ENCODE data around the gene CD79A. TPM values are rescaled to one million over a fixed set of nuclear protein-coding genes. Genes with fewer than 3 reads are reported as not detected.
"Not testable (repeated sequence)": the region's sequence is repeated elsewhere in the genome, so short reads cannot be mapped to it uniquely, and the experiment has no call there.

Gene CD79A
- total RNA-seq, 1 donor from 2014 or later = 2.6 TPM

DNA sequence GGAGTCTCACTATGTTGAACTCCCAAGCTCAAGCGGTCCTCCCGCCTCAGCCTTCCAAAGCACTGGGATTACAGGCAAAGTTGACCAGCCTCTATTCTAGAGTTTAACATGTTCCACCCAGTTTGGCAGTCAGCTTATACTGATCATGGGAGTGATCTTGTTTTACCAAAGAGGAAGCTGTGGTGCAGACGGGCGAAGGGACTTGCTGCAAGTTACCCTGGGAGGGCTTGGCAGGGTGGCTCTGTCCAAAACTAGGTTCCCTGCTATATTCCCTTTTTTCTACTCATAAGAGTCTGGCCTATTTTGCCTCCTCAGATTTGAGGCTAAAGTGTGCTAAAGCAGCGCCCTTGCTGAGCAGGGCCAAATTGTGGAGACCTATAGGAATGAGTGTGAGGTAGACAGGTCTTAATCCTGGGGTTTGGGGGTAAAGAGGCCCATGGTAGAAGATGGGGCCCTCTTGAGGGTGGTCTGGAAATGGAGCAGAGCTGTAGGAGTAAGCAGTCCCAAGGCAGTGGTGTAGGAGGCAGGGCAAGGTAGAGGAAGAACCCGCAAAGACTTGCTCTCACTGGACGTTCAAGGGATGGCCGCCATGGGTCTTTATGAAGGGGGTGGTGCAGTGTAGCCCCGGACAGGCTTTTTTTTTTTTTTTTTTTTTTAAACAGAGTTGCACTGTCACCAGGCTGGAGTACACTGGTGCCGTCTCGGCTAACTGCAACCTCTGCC is 13.7 kb upstream of the CD79A start:
- no peak for ATAC-seq

DNA sequence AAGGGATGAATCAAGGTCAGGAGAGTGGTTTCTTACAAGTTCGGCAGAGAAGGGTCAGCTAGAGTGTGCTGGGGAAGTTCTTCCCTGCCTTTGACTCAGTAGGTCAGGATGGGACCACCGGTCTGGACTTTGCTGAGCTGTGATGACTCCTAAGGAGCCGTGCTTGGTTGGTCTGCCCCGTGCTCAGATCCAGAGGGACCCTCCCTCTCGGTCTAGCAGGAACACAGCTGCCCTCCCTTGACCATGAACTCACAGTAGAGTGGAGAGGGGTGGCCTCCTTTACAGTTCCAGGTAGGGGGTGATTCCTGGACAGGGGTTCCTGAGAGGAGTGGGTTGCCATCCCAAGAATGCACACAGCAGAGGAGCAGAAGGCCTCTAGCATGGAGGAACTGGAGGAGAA is 12.7 kb upstream of the CD79A start:
- ATAC-seq = no peak

DNA sequence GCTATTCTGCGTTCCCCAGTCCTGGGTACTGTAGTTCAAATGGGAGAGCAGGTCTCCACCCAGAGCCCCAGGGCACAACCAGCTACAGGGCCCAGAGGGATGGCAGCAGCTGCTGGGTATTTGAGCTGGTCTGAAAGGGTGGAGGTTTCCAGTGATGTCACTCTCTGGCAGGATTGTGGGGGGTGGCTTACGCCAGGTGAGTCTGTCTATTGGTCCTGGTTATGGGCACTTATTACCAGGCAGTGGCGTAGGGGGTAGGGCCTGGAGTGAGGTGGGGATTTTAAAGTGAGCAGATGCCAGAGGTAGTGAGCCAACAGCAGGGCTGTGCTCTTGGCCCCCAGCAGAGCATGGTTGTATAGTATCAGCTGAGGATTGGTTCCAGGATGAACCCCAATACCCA is 10.8 kb upstream of the CD79A start:
- ATAC-seq = no peak

DNA sequence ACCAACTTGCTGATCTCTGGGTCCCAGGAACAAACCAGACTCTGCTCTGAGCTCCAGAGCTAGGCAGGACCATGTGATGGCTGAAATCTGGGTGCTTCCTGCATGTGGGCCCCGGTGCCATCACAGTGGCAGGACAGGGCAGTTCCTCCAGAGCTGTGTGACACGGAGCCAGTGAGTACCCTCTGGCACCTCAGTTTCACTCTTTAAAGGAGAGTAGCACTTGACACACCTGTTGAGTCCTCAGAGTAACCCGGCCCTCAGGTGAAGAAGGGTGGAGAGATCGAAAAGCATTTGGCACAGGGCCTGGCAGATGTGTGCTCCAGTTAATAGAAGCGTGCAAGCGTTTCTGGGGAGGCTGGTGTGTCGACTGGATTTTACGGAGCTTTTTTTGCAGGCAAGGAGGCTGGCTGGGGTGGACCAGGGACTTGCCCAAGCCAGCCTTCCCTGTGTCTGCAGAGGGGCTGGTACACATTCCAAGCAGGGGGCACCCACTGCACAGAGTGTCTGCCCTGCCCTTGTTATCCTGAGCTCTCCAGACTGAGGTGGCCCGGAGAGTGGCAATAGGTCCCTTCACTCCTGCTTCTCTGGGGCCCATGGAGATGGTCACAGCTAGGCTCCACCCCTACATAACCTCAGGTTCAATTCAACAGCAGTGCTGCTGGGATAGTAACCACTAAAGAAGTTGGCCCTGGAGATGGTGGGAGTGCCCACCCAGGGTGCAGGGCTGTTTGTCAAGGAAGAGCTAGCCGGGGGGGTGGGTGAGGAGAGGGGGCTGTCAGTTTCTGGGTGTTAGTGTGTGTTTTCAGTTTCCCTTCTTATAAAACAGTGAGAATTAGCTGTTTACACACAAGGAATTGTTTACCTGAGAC is 8.7 kb upstream of the CD79A start:
- ATAC-seq = peak; percentile 19

DNA sequence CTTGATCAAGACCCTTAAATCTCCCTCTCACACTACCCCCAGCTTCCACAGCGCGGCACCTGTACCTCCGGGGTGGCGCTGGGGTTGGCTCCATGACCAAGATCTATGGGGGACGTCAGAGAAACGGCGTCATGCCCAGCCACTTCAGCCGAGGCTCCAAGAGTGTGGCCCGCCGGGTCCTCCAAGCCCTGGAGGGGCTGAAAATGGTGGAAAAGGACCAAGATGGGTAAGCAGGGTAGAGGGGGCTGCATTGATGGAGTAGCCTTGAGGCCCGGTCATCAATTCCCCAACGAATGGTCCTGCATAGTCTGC is 8.1 kb upstream of the CD79A start:
- ATAC-seq = no peak

DNA sequence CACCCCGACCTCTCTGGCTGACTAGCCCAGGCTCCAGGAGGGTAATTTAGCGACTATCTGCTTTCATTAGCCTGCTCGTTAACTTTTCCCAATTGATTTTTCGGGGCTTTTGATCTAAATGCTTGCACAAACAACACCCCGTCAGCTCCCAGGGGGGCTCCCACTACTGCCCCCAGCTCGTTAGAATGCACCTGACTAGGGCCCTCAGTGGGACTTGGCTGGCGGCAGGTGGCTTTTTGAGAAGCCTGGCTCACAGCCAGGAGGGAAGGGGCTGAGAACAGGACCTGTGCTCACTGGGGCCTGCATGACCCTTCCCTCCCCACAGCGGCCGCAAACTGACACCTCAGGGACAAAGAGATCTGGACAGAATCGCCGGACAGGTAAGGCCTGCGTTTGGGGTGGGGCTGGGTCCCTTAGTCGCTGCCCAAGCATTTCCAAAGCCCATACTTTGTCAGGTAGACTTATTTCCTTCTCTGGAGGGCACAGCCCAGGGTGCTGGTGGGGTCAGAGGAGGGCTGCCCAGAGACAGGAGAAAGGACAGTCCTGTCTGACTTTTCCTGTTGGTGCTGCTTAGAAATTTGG is 7.6 kb upstream of the CD79A start:
- ATAC-seq = no peak

DNA sequence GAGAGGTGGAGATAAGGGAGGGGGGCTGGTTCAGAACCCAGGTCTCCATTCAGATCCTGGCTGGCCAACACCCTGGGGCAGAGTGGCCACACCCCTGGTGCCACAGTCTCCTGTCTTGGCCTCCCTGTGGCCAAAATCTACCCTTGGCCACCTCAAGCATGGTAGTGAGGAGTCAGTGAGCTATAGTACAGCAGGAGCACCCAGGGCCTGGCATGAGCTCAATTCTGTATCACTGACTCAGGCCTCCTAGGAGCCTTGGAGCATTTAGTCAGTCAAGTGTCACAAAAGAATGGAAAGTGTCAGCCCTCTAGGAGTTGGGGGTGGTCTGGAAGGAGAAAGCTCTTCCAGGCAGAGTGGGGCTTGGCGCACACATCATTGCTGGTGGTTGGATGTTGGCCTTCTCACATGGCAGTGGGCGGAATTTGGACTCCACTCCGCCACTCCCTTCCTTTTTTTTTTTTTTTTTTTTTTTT is 6.6 kb upstream of the CD79A start:
- peak; percentile 4 for ATAC-seq

DNA sequence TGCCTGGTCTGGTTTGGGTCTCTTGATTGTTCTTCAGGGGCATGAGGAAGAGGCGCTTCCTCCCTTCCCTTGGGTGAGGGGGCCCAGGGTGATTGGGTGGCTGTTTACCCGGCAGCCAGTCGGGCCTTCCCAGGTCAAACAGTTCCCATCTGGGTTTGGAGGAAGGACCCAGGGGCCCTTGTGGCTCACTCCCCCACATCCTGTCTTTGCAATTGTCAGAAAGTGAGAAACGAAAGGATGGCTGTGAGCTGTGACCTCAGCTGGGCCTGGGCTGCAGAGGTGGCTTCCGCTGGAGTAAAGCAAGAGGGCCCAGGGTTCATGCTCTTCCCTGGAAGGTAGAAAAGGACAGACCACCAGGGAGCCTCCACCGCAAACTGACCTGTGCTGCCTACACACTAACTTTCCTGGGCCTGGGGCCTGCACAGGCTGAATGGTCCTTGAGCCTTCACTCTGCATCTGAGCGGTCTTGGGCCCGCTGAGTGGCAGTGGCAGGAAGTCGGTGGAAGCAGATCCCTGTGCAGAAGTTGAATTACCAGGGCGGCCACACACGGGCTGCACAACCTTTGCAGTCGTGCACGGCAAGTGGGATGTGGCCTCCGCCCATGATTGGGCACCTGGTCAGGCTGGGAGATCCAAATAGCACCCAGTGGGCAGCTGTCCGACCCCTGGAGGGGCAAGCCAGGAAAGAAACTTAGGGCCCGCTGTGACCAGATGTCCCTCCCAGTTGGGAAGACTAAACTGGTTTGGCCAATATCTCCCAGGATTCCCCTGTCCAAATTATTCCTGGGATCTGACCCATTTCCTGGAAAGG is 5.3 kb upstream of the CD79A start:
- ATAC-seq = peak; percentile 12

DNA sequence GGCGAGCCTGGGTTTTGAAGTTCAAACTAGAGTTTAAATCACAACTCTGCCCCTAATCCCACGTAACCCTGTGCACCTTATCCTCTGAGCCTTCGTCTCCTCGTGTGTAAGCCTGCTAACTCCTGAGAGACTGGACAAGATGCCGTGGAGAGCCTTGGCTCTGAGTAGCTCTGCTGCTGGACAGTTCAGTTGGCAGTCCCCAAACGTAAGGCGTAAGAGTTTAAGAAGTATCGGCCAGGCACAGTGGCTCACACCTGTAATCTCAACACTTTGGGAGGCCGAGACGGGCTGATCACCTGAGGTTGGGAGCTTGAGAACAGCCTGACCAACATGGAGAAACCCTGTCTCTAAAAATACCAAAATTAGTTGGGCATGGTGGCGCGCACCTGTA is 4.7 kb upstream of the CD79A start:
- no peak for ATAC-seq

DNA sequence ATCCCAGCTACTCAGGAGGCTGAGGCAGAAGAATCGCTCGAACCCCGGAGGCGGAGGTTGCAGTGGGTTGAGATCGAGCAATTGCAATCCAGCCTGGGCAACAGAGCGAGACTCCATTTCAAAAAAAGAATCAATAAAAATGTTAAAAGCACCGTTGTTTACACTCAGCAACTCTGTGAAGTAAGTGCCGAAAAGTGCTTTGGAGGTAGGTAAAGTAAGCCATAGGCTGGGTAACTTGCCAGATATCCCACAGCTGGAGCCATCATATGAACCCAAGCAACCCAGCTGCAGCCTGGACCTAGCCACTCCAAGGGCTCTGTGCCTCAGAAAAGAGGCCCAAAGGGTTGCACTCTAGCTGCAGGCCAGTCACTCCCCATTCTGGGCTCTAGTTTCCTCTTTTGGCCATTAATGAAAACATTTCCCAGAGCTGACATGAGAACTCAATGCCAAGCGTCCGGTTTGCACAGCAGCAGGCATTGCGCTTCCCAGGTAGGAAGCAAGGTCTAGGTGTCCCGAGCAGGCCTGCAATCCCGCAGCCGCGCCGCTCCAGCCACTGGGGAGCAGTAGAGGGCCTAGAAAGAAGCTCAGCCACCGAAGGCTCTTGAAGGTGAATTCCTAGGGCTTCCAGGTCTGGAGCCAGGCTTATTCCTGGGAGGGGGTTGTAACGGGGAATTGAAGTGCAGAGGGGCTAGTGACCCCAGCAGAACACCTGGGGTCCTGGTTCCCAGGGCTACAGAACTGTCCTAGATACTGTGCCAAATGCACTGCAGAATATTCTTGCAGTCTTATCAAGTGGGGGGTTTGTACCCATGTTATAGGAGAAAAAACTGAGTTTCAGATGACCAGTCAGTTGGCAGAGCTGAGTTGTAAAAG is 4.1 kb upstream of the CD79A start:
- ATAC-seq = peak; percentile 58

DNA sequence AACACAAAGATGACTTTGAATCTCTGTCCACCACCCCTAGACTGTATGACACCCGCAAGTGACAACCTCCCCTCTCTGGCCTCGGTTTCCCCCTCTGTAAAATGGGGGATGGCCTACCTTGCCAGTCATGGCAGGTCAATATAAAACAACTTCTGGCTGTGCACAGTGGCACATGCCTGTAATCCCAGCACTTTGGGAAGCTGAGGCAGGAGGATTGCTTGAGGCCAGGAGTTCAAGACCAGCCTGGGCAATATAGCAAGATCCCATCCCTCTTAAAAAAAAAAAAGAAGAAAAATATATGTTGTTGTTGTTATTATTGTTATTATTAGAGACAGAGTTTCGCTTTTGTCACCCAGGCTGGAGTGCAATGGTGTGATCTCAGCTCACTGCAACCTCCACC is 1.1 kb upstream of the CD79A start:
- not testable (repeated sequence) for ATAC-seq

DNA sequence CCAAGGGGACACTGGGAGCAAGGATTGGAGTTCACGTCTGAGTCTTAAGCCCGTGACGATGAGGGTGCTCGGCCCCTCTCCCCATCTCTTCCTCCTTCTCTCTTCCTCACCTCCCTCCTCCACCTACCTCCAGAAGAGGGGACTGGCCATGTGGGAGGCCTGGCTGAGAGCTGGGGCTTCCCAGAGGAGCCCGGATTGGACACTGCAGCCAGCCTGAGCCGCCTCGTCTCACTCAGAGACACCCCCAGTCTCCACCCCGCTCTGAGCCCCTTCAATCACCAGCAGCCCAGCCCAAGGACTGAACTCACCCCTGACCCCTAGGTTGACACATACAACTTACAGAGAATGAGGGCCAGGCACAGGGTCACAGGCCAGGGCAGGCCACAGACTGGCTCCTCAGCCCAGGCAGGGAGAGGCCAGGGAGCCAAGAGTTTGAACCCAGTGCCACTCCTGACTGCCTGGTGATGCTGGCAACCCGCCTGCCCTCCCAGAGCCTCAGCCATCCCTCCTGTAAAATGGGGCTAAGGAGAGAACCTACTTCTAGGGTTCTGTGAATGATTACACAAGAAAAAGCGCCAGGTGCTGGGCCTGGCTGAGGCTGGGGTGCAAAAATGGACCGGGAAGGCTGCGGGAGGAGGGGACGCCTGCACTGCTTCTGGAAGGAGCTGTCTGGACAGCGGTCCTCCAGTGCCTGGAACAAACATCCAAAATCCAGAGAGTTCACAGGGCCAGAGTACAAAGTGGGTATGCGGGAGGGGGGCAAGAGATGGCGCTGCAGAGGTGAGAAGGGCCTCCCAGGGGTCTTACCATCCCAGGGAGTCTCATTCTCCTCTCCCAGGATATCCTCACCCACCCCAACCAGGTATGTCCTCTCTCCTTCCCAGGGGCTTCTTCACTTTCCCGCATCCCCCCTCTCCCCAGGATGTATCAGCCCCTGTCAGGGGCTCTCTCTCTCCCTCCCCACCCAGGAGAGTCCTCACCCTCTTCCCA is 1.1 kb downstream of the CD79A start:
- no peak for ATAC-seq

DNA sequence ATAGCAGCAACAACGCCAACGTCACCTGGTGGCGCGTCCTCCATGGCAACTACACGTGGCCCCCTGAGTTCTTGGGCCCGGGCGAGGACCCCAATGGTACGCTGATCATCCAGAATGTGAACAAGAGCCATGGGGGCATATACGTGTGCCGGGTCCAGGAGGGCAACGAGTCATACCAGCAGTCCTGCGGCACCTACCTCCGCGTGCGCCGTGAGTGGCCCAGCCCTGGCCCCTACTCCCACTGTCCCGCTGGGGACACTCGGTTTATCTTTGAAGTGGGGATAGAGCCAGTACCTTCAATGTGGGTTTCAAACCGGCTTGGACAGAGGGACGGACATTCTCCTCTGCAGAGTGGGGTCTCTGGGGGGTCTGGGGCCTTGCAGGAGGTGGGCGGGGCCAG is 2.0 kb downstream of the CD79A start:
- ATAC-seq = no peak

DNA sequence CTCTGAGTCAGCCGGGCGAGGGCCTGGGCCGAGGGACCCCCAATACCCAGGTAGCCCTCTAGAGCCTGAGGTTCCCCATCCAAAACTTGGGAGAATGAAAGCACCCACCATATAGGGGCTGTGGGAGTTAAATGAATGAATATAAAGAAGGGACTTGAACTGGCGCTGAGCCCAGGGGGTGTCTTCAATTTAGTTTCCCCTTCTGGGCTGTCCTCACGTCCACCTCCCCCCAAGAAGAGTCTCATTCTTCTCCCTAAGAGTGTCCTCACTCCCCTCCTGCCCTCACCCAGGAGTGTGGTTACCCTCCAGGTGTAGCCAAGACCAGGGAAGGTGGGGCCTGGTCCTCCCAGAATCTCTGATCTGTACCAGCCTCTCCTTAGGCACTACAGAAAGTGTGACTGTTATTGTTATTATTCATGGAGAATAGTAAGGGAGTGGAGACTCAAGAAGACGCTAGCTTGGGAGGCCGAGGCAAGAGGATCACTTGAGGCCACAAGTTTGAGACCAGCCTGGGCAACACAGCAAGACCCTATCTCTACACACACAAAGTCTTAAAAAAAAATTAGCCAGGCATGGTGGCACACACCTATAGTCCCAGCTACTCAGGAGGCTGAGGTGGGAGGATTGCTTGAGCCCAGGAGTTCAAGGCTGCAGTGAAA is 2.7 kb downstream of the CD79A start:
- no peak for ATAC-seq

DNA sequence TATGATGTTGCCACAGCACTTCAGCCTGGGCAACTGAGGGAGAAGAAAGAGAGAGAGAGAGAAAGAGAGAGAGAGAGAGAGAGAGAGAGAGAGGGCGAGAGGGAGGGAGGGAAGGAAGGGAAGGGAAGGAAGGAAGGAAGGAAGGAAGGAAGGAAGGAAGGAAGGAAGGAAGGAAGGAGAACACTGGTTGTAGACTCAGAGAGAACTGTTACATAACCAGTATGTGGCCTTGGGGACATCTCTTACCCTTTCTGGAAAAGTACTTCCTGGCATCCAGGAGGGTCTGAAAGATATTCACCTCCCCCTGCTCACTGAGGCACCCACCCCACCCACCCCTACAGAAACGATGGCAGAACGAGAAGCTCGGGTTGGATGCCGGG is 3.2 kb downstream of the CD79A start:
- no peak for ATAC-seq

DNA sequence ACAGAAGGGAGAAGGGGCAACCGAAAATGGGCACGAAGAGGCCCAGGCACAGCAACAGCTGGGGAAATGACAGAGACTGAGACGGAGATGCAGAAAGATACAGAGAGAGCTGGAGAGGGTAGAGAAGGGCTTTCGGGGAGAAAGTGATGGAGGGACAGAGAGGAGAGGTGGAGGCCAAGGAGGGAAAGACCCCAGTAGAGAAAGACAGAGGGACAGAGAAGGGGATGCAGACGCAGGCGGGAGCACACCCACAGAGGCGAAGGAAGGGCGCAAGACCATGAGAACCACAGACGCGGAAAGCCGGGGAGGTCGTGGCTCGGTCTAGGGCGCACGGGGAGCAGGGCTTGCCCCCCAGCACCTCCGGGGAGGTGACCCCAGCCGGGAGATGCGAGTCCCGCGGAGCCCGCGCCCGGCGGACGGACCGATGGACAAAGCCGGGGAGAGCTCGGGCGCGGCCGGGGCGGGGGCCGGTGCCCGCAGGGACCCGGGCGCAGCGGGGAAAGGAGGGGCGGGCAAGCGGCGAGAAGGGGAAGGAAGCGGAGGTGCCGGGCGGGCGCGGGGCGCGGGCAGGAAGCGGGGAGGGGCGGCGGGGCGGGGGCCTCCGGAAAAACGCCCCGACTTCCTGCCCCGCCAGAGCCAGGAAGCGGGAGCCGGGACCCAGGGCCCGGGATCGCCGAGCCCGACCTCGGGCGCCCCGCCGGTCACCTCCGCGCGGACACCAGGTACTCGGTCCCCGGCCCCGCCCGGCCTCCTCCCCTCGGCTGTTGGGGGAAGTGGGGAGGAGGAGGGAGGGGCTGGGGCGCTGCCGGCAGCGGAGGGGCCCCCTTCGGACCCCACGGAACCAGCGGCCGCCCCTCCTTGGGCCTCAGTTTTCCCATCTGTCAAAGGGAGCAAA is 5.7 kb downstream of the CD79A start, which contains the start of gene ARHGEF1:
Gene ARHGEF1 (plus strand): TSS at position 617 of the 895 bp plus-strand sequence. CDS start 4,899 bp downstream, outside the sequence.
- ATAC-seq = peak; percentile 6

DNA sequence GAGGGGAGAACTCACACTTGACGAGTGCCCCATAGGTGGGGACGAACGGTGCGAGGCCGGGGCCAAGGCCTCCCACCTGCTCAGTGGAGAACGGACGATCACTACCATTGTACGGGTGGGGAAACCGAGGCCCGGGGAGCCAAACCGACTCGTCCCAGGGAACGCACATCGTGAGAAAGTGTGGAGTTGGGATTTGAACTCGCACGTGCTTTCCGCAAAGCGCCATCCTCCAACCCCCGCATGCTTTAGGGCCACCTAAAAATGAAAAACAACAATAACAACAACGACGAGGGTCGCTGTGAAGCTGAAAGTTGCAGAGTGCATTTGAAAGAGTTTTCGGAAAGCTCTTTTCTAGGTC is 6.4 kb downstream of the CD79A start:
- peak; percentile 1 for ATAC-seq

DNA sequence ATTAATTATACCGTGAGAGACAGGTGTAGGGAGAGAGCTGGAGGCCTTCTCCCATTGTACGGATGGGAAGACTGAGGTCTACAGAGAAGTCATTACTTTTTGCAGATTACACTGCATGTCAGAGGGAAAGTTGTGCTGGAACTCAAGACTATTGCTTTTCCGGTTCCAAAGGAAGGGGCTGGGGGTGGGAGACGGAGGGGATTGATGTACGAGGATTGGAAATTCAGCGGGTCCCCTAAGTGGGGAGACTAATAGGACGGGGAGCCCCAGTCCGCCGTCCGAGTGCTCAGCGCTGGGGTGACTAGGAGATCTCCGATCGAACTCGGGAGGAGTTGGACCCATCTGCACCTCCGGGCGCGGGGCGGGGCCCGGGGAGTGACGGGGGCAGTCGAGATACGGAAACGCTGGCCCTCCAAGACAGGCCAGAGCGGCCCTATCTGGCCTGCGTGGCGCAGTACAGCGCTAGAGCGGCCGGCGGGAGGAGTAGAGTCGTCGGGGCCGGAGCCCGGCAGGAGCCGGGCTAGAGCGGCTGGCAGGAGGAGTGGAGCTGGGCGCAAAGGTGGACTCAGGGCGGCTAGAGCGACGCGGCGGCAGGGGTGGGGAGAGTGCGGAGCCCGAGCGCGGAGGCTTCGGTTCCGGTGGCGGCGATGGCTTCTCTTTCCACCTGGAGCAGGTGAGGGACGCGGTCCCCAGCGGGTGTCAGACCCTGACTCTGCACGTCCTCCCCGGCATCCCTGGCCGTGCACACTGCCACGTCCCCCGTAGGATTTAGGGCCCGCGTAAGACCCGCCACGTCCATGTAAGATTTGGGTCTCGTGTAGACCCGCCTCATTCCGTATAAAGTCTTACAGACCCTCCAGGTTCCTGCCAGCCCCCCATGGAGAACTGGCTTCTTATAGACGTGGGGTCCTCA is 7.0 kb downstream of the CD79A start:
- ATAC-seq = peak; percentile 92
